SU-DHL-6 (cell line): Measurements from ENCODE around the gene COPS4.
"Not testable (repeated sequence)": the region's sequence is repeated elsewhere in the genome, so short reads cannot be mapped to it uniquely, and the experiment has no call there.

Source experiments
- CTCF ChIP-seq: fragments of 200-600 bp; sonication (generic); IDR thresholded peaks from one replicate; pipeline ENCODE4 v1.5.1; 2017; ENCODE audit warnings: antibody characterized with exemption, mild to moderate bottlenecking, low read length, moderate library complexity; ENCODE audit not compliant: insufficient read depth, poor library complexity, severe bottlenecking
- EZH2phosphoT487 ChIP-seq: fragments of 200-600 bp; sonication (generic), shearing (Covaris generic); conservative IDR thresholded peaks from 2 replicates; pipeline ENCODE4 v1.6.1; 2018; ENCODE audit warnings: mild to moderate bottlenecking, antibody characterized with exemption, low read length, moderate library complexity, mixed read lengths

- TF ChIP-seq CTCF, EZH2phosphoT487: not testable (repeated sequence)
These were observed 11.4 kb upstream of the COPS4 start for GRCh38 chr4:83023599-83023998.
